Ecto neural progenitor cell (in vitro differentiated cells): ENCODE data around the gene NPIPB9.
"Not testable (repeated sequence)": the region's sequence is repeated elsewhere in the genome, so short reads cannot be mapped to it uniquely, and the experiment has no call there.

Source experiments
- DNase-seq: peaks from one replicate; pipeline ENCODE4 v3.0.0-alpha.2; 2018; ENCODE audit warnings: low spot score

NPIPB9 gene

GRCh38 chr16:28751487-28751886 lies at the start of gene NPIPB9:
Gene NPIPB9, plus strand, starts transcription at chr16:28751787.
- not testable (repeated sequence) for DNase-seq

GRCh38 chr16:28704246-28704645 lies 47.3 kb upstream of the NPIPB9 start:
- not testable (repeated sequence) for DNase-seq

- not testable (repeated sequence) for DNase-seq
Observed at GRCh38 chr16:28711220-28712083, 40.1 kb upstream of the NPIPB9 start, which contains the start of gene EIF3C. Gene EIF3C, plus strand, starts transcription at chr16:28711464. Its CDS starts 223 bp downstream, at chr16:28711687.

GRCh38 chr16:28722852-28723650 lies 28.5 kb upstream of the NPIPB9 start:
- DNase-seq = not testable (repeated sequence)

- not testable (repeated sequence) for DNase-seq
Observed at GRCh38 chr16:28731253-28731652, 20.3 kb upstream of the NPIPB9 start.

- DNase-seq = not testable (repeated sequence)
Observed at GRCh38 chr16:28732455-28733124, 19.0 kb upstream of the NPIPB9 start.

- not testable (repeated sequence) for DNase-seq
Observed at GRCh38 chr16:28739787-28740186, 11.8 kb upstream of the NPIPB9 start.

- not testable (repeated sequence) for DNase-seq
Observed at GRCh38 chr16:28740631-28741030, 11.0 kb upstream of the NPIPB9 start.

- not testable (repeated sequence) for DNase-seq
Observed at GRCh38 chr16:28741295-28741694, 10.3 kb upstream of the NPIPB9 start.

- not testable (repeated sequence) for DNase-seq
Observed at GRCh38 chr16:28746618-28747350, 4.8 kb upstream of the NPIPB9 start.

- not testable (repeated sequence) for DNase-seq
Observed at GRCh38 chr16:28749997-28750465, 1.6 kb upstream of the NPIPB9 start.

- DNase-seq = not testable (repeated sequence)
Observed at GRCh38 chr16:28750469-28751067, 1.0 kb upstream of the NPIPB9 start.

- DNase-seq = not testable (repeated sequence)
Observed at GRCh38 chr16:28781697-28782096, 30.1 kb downstream of the NPIPB9 start.

- DNase-seq = not testable (repeated sequence)
Observed at GRCh38 chr16:28782357-28782756, 30.8 kb downstream of the NPIPB9 start.

GRCh38 chr16:28802235-28803019 lies 50.8 kb downstream of the NPIPB9 start:
- not testable (repeated sequence) for DNase-seq

- not testable (repeated sequence) for DNase-seq
Observed at GRCh38 chr16:28807445-28808120, 56.0 kb downstream of the NPIPB9 start.

GRCh38 chr16:28820016-28820415 lies 68.4 kb downstream of the NPIPB9 start:
- DNase-seq = no peak

- not testable (repeated sequence) for DNase-seq
Observed at GRCh38 chr16:28820546-28820945, 69.0 kb downstream of the NPIPB9 start.

GRCh38 chr16:28821874-28822519 lies 70.4 kb downstream of the NPIPB9 start:
- DNase-seq = no peak
